ENCODE data around the gene CLTRN.

DNA sequence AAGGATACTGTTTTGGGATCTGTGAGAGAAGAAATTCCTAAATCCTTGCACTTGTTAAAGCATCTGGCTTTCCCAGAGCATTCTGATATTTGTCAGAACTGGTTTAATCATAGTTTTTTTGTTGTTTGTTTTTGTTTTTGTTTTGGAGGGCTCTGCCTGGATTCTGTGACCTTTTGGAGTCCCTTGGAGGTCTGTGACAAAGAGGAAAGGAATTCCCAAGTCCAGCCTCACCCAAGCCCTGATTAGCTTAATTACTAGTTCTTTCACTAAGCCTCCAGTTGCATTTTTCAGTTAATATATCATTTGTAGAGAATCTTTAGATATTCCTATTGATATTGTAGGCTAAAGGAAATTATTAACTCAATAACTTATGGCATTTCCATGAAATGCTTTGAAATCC, 64.6 kb downstream of the CLTRN start:
- TF ChIP-seq, protein P1, sequence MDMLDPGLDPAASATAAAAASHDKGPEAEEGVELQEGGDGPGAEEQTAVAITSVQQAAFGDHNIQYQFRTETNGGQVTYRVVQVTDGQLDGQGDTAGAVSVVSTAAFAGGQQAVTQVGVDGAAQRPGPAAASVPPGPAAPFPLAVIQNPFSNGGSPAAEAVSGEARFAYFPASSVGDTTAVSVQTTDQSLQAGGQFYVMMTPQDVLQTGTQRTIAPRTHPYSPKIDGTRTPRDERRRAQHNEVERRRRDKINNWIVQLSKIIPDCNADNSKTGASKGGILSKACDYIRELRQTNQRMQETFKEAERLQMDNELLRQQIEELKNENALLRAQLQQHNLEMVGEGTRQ (IDR thresholded peaks at IDR 0.05; ENCODE audit: borderline replicate concordance, low read depth, low read length): no peak
- no peak for TF ChIP-seq POLR2AphosphoS5 (IDR thresholded peaks at IDR 0.05; ENCODE audit: low read depth, low read length)
- TF ChIP-seq TEAD4 (IDR thresholded peaks at IDR 0.05; ENCODE audit: borderline replicate concordance, insufficient read depth): no peak
- TF ChIP-seq MAX (IDR thresholded peaks at IDR 0.05; ENCODE audit: low read depth): no peak
- no peak for TF ChIP-seq CTCF (IDR thresholded peaks at IDR 0.05)
- no peak for TF ChIP-seq NFIC (IDR thresholded peaks at IDR 0.05; ENCODE audit: borderline replicate concordance)
- no peak for TF ChIP-seq RAD21 (IDR thresholded peaks at IDR 0.05; ENCODE audit: low read length)
